HFFc6 (cell line): ENCODE results near the gene CTSS. TPM values are rescaled to one million over a fixed set of nuclear protein-coding genes. Genes with fewer than 3 reads are reported as not detected.

ENCODE experiments used
- DNase-seq: peaks from one replicate; pipeline ENCODE4 v3.0.0-alpha.2; 2018
- H3K27ac Mint-ChIP-seq: 2 replicates; pipeline ENCODE4 v1.8.0; 2020; ENCODE audit warnings: mild to moderate bottlenecking, mixed read lengths
- H3K27me3 Mint-ChIP-seq: 2 replicates; pipeline ENCODE4 v1.8.0; 2021; ENCODE audit warnings: mild to moderate bottlenecking, moderate library complexity, mixed read lengths; ENCODE audit not compliant: insufficient read depth
- H3K36me3 Mint-ChIP-seq: 2 replicates; pipeline ENCODE4 v1.8.0; 2021; ENCODE audit warnings: low read depth, mixed read lengths
- H3K4me1 Mint-ChIP-seq: 2 replicates; pipeline ENCODE4 v1.8.0; 2020; ENCODE audit warnings: low read depth, mixed read lengths
- H3K4me3 Mint-ChIP-seq: 2 replicates; pipeline ENCODE4 v1.8.0; 2020; ENCODE audit warnings: mild to moderate bottlenecking, moderate library complexity, mixed read lengths
- H3K9me3 Mint-ChIP-seq: 2 replicates; pipeline ENCODE4 v1.8.0; 2020; ENCODE audit warnings: mild to moderate bottlenecking, mixed read lengths
- total RNA-seq, 6 experiments: library from RNA; stranded (reverse); fragmentation: NEBNext Ultra II Directional; extraction: Animal tissue kit (Norgen Biotek cat#: 25700); gene quantifications; 2 replicates in 1 of 6; 3 replicates in 5 of 6; pipeline ENCODE4 v1.2.3, GENCODE V29; 2021
- TF ChIP-seq, protein P1 (sequence below): fragments of 200-600 bp; sonication (generic); IDR thresholded peaks from 2 replicates; pipeline ENCODE4 v1.5.0; 2021; ENCODE audit warnings: antibody characterized with exemption, mild to moderate bottlenecking

Gene CTSS
- total RNA-seq, 6 experiments from 2014 or later: 0.14 to 0.77 (median 0.31) TPM; not detected in 1

DNA sequence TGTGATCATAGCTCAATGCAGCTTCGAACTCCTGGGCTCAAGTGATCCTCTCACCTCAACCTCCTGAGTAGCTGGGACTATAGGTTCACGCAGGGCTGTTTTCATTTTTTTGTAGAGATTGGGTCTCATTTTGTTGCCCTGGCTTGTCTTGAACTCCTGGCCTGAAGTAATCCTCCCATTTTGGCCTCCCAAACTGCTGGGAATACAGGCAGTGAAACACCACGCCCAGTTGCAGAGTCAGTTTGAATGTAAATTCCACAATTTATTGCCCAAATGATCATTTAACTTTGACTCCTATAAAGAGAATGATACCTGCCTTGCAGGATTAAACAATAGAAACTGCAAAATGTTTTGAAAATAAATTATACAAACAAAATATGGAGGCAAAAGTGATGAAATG is 79.3 kb downstream of the CTSS start:
- Mint-ChIP-seq H3K4me3 (no peak overlapping the region), H3K4me1 (peaks cover 7% of the 10 kb centered on the region), H3K27me3 (no peaks in the 10 kb centered on the region; the same call in 1 of the 2 replicates), H3K36me3 (peaks cover 5% of the 10 kb centered on the region; the same call in 1 of the 2 replicates), H3K27ac (no peak overlapping the region), H3K9me3 (no peaks in the 10 kb centered on the region)
- TF ChIP-seq, protein P1, sequence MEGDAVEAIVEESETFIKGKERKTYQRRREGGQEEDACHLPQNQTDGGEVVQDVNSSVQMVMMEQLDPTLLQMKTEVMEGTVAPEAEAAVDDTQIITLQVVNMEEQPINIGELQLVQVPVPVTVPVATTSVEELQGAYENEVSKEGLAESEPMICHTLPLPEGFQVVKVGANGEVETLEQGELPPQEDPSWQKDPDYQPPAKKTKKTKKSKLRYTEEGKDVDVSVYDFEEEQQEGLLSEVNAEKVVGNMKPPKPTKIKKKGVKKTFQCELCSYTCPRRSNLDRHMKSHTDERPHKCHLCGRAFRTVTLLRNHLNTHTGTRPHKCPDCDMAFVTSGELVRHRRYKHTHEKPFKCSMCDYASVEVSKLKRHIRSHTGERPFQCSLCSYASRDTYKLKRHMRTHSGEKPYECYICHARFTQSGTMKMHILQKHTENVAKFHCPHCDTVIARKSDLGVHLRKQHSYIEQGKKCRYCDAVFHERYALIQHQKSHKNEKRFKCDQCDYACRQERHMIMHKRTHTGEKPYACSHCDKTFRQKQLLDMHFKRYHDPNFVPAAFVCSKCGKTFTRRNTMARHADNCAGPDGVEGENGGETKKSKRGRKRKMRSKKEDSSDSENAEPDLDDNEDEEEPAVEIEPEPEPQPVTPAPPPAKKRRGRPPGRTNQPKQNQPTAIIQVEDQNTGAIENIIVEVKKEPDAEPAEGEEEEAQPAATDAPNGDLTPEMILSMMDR: no peak
- no peak for DNase-seq

DNA sequence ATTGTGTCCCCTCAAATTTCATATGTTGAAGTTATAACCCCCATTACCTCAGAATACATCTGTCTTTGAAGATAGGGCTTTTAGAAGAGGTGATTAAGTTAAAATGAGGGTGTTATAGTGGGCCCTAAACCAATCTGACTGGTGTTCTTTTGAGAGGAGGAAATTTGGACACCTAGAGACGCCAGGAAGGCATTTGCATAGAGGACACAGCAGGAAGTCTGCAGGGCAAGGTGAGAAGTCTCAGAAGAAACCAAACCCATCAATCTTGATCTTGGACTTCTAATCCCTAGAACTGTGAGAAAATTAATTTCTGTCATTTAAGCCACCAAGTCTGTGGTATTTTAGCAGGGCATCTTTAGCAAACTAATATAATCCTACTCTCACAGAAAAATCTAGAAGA is 81.7 kb downstream of the CTSS start:
- H3K9me3 Mint-ChIP-seq: no peaks in the 10 kb centered on the region
- DNase-seq: no peak
- H3K27ac Mint-ChIP-seq: no peak overlapping the region
- TF ChIP-seq, protein P1: no peak
- H3K4me3 Mint-ChIP-seq: no peak overlapping the region
- peaks cover 5% of the 10 kb centered on the region for H3K4me1 Mint-ChIP-seq
- no peaks in the 10 kb centered on the region; the same call in 1 of the 2 replicates for H3K27me3 Mint-ChIP-seq
- peaks cover 4% of the 10 kb centered on the region; the same call in 1 of the 2 replicates for H3K36me3 Mint-ChIP-seq

Other genes with a start within 250 kb of the CTSS start
- 10 to 100 TPM; 33.7 to 61.2 (median 38.2) TPM for gene ADAMTSL4, start 216.4 kb downstream of the CTSS start, total RNA-seq
- gene MCL1, start 186.2 kb downstream of the CTSS start, total RNA-seq: 100 to 1,000 TPM; 155 to 170 (median 164) TPM
- gene ENSA, start 136.2 kb downstream of the CTSS start, total RNA-seq: 100 to 1,000 TPM; 111 to 124 (median 119) TPM
- gene GOLPH3L, start 68.6 kb downstream of the CTSS start, total RNA-seq: 10 to 100 TPM; 22.0 to 26.3 (median 24.6) TPM
- gene HORMAD1, start 44.9 kb downstream of the CTSS start, total RNA-seq: not detected
- 100 to 1,000 TPM in 4 of 6 experiments, 10 to 100 TPM in 1, 1 to 10 TPM in 1; 8.5 to 104 (median 101) TPM for gene CTSK, start 42.5 kb upstream of the CTSS start, total RNA-seq
- 10 to 100 TPM; 21.7 to 28.0 (median 25.2) TPM for gene ARNT, start 110.8 kb upstream of the CTSS start, total RNA-seq
- not detected for gene CTXND2, start 121.4 kb upstream of the CTSS start, total RNA-seq
- gene SETDB1, start 160.6 kb upstream of the CTSS start, total RNA-seq: 10 to 100 TPM; 21.0 to 25.7 (median 23.4) TPM
- 100 to 1,000 TPM; 189 to 305 (median 255) TPM for gene CERS2, start 209.1 kb upstream of the CTSS start, total RNA-seq
- gene ANXA9, start 216.5 kb upstream of the CTSS start, total RNA-seq: under 1 TPM; 0.28 to 0.55 (median 0.46) TPM
- gene MINDY1, start 241.1 kb upstream of the CTSS start, total RNA-seq: 10 to 100 TPM in 1 of 6 experiments, 1 to 10 TPM in 5; 8.3 to 11.9 (median 9.0) TPM
- 10 to 100 TPM in 1 of 6 experiments, 1 to 10 TPM in 5; 6.6 to 10.0 (median 7.7) TPM for gene PRUNE1, start 242.7 kb upstream of the CTSS start, total RNA-seq